WTC11 (cell line): ENCODE measurements around the gene PHRF1. TPM values are rescaled to one million over a fixed set of nuclear protein-coding genes. Genes with fewer than 3 reads are reported as not detected.

Source experiments
- ATAC-seq: fragments of 200-7000 bp; cut with Tn5 transposase; 2 replicates; pipeline ENCODE4 v1.10.0; 2021; ENCODE audit warnings: mild to moderate bottlenecking, moderate library complexity
- CTCF ChIA-PET: fragments of 300-600 bp; sonication (Branson Sonifier 250); formaldehyde crosslinking; loops from one replicate; lab custom pipeline; 2021; ENCODE audit warnings: antibody characterized with exemption; lab: Charles Lee
- POLR2A ChIA-PET: fragments of 350-600 bp; sonication (Branson Sonifier 250); formaldehyde crosslinking; loops from one replicate; lab custom pipeline; 2021; ENCODE audit warnings: antibody characterized with exemption; lab: Charles Lee
- DNase-seq: peaks from one replicate; pipeline ENCODE4 v3.0.0; 2021; ENCODE audit warnings: low spot score
- H3K27ac Mint-ChIP-seq: 2 replicates; pipeline ENCODE4 v1.8.0; 2021; ENCODE audit warnings: mixed read lengths
- H3K27me3 Mint-ChIP-seq: 2 replicates; pipeline ENCODE4 v1.8.0; 2021; ENCODE audit warnings: low read depth, mild to moderate bottlenecking, moderate library complexity, mixed read lengths
- H3K36me3 Mint-ChIP-seq: 2 replicates; pipeline ENCODE4 v1.8.0; 2021; ENCODE audit warnings: mixed read lengths
- H3K4me1 Mint-ChIP-seq: 2 replicates; pipeline ENCODE4 v1.8.0; 2022; ENCODE audit warnings: mixed read lengths
- H3K4me3 Mint-ChIP-seq: 2 replicates; pipeline ENCODE4 v1.8.0; 2021; ENCODE audit warnings: mild to moderate bottlenecking, moderate library complexity, mixed read lengths
- H3K9me3 Mint-ChIP-seq: 2 replicates; pipeline ENCODE4 v1.8.0; 2021; ENCODE audit warnings: mixed read lengths
- CREM ChIP-seq: sonication (generic); formaldehyde crosslinking; IDR thresholded peaks from 2 replicates; pipeline ENCODE4 v1.8.1; 2022; ENCODE audit warnings: mild to moderate bottlenecking, missing genetic modification reagents, moderate library complexity
- ETV6 ChIP-seq: sonication (generic); formaldehyde crosslinking; IDR thresholded peaks from 2 replicates; pipeline ENCODE4 v1.8.1; 2022; ENCODE audit warnings: mild to moderate bottlenecking, missing genetic modification reagents
- FOXK1 ChIP-seq: sonication (generic); formaldehyde crosslinking; IDR thresholded peaks from 2 replicates; pipeline ENCODE4 v1.8.0; 2022; ENCODE audit warnings: mild to moderate bottlenecking, moderate library complexity, missing genetic modification reagents
- GRHL2 ChIP-seq: fragments of 250-450 bp; sonication (Bioruptor Pico); IDR thresholded peaks from 2 replicates; pipeline ENCODE4 v1.8.0; 2022; ENCODE audit warnings: mild to moderate bottlenecking, moderate library complexity; ENCODE audit not compliant: insufficient replicate concordance, severe bottlenecking
- IRF2 ChIP-seq: sonication (generic); formaldehyde crosslinking; IDR thresholded peaks from 2 replicates; pipeline ENCODE4 v1.8.0; 2022; ENCODE audit warnings: low read depth, missing genetic modification reagents, borderline replicate concordance
- MXD4 ChIP-seq: fragments of 250-450 bp; sonication (Bioruptor Pico); IDR thresholded peaks from 2 replicates; pipeline ENCODE4 v1.8.0; 2021; ENCODE audit warnings: mild to moderate bottlenecking, moderate library complexity, borderline replicate concordance
- NFYB ChIP-seq: sonication (generic); formaldehyde crosslinking; conservative IDR thresholded peaks from 2 replicates; pipeline ENCODE4 v1.8.0; 2022; ENCODE audit warnings: low read depth, missing genetic modification reagents
- NR1H2 ChIP-seq: sonication (generic); formaldehyde crosslinking; IDR thresholded peaks from 2 replicates; pipeline ENCODE4 v1.9.0; 2021; ENCODE audit warnings: mild to moderate bottlenecking, moderate library complexity, missing genetic modification reagents
- SP1 ChIP-seq: sonication (generic); formaldehyde crosslinking; conservative IDR thresholded peaks from 2 replicates; pipeline ENCODE4 v1.8.1; 2022; ENCODE audit warnings: missing genetic modification reagents
- TEAD1 ChIP-seq: sonication (generic); formaldehyde crosslinking; IDR thresholded peaks from 2 replicates; pipeline ENCODE4 v1.8.0; 2022; ENCODE audit warnings: mild to moderate bottlenecking, missing genetic modification reagents
- TP53 ChIP-seq: sonication (generic); formaldehyde crosslinking; IDR thresholded peaks from 2 replicates; pipeline ENCODE4 v1.8.1; 2023; ENCODE audit warnings: mild to moderate bottlenecking, missing genetic modification reagents
- ZNF138 ChIP-seq: sonication (generic); formaldehyde crosslinking; conservative IDR thresholded peaks from 2 replicates; pipeline ENCODE4 v1.8.1; 2022; ENCODE audit warnings: mild to moderate bottlenecking, moderate library complexity, missing genetic modification reagents
- ZNF317 ChIP-seq: sonication (generic); formaldehyde crosslinking; IDR thresholded peaks from 2 replicates; pipeline ENCODE4 v1.8.1; 2023; ENCODE audit warnings: low read depth, mild to moderate bottlenecking, moderate library complexity, missing genetic modification reagents, borderline replicate concordance
- total RNA-seq: library from RNA; stranded (reverse); gene quantifications from 3 replicates; pipeline ENCODE4 v1.2.3, GENCODE V29; 2021
- TF ChIP-seq, protein P1 (sequence below): sonication (generic); formaldehyde crosslinking; IDR thresholded peaks from 2 replicates; pipeline ENCODE4 v1.8.1; 2022; ENCODE audit warnings: mild to moderate bottlenecking, moderate library complexity, missing genetic modification reagents
- TF ChIP-seq, protein P2 (sequence below): fragments of 250-450 bp; sonication (Bioruptor Pico); conservative IDR thresholded peaks from 2 replicates; pipeline ENCODE4 v1.9.0; 2021; ENCODE audit warnings: mild to moderate bottlenecking
- TF ChIP-seq, protein P3 (sequence below): fragments of 250-450 bp; sonication (Bioruptor Pico); IDR thresholded peaks from 2 replicates; pipeline ENCODE4 v1.9.0; 2021; ENCODE audit warnings: mild to moderate bottlenecking
- TF ChIP-seq, protein P4 (sequence below): sonication (generic); formaldehyde crosslinking; IDR thresholded peaks from 2 replicates; pipeline ENCODE4 v1.8.1; 2023; ENCODE audit warnings: mild to moderate bottlenecking, moderate library complexity, missing genetic modification reagents
- TF ChIP-seq, protein P5 (sequence below): sonication (generic); formaldehyde crosslinking; IDR thresholded peaks from 2 replicates; pipeline ENCODE4 v1.8.1; 2022; ENCODE audit warnings: low read depth, mild to moderate bottlenecking, moderate library complexity, missing genetic modification reagents, borderline replicate concordance
- TF ChIP-seq, protein P6 (sequence below): sonication (generic); formaldehyde crosslinking; IDR thresholded peaks from 2 replicates; pipeline ENCODE4 v1.8.0; 2022; ENCODE audit warnings: mild to moderate bottlenecking, missing genetic modification reagents
- TF ChIP-seq, protein P7 (sequence below): sonication (generic); formaldehyde crosslinking; IDR thresholded peaks from 2 replicates; pipeline ENCODE4 v1.8.1; 2023; ENCODE audit warnings: mild to moderate bottlenecking, missing genetic modification reagents
- TF ChIP-seq, protein P8 (sequence below): sonication (generic); formaldehyde crosslinking; IDR thresholded peaks from 2 replicates; pipeline ENCODE4 v1.8.0; 2023; ENCODE audit warnings: missing genetic modification reagents

The PHRF1 gene
- total RNA-seq, 1 experiment from 2014 or later, result 46.9 TPM

DNA sequence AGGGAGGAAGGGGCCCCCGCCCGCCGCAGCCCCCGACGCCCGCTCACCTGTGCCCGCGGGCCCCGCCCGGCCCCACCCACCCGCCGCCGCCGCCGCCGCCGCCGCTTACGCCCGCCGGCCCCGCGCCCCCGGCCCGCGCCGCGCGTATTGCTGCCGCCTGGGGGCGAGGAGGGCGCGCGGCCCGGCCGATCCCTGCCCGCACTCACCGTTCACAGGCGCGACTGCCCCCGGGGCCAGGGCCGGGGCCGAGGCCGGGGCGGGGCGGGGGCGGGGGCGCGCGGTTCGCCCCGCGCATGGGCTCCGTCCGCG lies 41.1 kb upstream of the PHRF1 start:
- POLR2A ChIA-PET, result interaction anchor here (1.6 kb wide), 1 partner anchor 19 kb away, joined by 5 read pairs; no protein-coding TSS in a partner anchor
- Mint-ChIP-seq H3K27ac (no peak overlapping the region), H3K4me1 (no peaks in the 10 kb centered on the region), H3K4me3 (no peak overlapping the region), H3K9me3 (no peaks in the 10 kb centered on the region), H3K36me3 (peaks cover 5% of the 10 kb centered on the region; the same call in 1 of the 2 replicates), H3K27me3 (peaks cover 22% of the 10 kb centered on the region)
- CTCF ChIA-PET, result interaction anchor here (1.2 to 3.1 kb wide), 5 partner anchors 16 to 284 kb away, joined by 3 to 22 read pairs (median 4); partner anchors contain the start of gene RNH1
- no peak for DNase-seq
- ATAC-seq, result peak; percentile 9
- no peak for TF ChIP-seq NR1H2 (CRISPR knock-in tag)
- no peak for TF ChIP-seq ETV6 (CRISPR knock-in tag)
- TF ChIP-seq, protein P1, sequence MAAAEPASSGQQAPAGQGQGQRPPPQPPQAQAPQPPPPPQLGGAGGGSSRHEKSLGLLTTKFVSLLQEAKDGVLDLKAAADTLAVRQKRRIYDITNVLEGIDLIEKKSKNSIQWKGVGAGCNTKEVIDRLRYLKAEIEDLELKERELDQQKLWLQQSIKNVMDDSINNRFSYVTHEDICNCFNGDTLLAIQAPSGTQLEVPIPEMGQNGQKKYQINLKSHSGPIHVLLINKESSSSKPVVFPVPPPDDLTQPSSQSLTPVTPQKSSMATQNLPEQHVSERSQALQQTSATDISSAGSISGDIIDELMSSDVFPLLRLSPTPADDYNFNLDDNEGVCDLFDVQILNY (CRISPR knock-in tag), result no peak
- no peak for TF ChIP-seq TP53 (CRISPR knock-in tag)
- TF ChIP-seq, protein P2, sequence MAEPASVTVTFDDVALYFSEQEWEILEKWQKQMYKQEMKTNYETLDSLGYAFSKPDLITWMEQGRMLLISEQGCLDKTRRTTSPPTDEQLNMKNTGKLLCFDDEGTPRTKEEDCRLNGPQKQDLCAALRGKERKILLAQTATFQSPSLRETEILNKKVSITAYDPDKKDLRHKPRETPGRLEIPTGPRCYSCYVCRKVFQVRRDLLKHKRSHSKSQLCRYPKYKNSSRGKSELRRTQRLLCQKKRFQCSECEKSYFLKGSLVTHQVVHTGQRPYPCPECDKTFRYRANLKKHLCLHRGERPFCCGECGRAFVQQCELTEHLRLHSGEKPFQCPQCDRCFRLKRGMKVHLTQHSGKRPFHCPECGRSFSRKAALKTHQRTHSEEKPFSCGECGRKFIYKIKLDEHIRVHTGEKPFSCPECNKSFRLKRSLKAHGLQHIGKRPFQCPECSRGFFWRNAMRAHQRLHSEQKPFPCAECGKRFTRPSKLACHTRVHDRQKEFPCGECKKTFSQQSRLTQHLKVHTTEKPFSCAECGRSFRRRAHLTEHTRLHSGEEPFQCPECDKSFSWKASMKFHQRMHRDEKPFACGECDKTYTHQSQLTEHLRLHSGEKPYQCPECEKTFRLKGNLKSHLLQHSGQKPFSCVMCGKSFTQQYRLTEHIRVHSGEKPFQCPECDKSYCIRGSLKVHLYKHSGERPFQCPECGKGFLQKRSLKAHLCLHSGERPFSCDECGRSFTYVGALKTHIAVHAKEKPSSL (CRISPR knock-in tag), result no peak
- TF ChIP-seq, protein P3, sequence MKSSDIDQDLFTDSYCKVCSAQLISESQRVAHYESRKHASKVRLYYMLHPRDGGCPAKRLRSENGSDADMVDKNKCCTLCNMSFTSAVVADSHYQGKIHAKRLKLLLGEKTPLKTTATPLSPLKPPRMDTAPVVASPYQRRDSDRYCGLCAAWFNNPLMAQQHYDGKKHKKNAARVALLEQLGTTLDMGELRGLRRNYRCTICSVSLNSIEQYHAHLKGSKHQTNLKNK (CRISPR knock-in tag), result no peak
- TF ChIP-seq GRHL2, result no peak
- TF ChIP-seq, protein P4, sequence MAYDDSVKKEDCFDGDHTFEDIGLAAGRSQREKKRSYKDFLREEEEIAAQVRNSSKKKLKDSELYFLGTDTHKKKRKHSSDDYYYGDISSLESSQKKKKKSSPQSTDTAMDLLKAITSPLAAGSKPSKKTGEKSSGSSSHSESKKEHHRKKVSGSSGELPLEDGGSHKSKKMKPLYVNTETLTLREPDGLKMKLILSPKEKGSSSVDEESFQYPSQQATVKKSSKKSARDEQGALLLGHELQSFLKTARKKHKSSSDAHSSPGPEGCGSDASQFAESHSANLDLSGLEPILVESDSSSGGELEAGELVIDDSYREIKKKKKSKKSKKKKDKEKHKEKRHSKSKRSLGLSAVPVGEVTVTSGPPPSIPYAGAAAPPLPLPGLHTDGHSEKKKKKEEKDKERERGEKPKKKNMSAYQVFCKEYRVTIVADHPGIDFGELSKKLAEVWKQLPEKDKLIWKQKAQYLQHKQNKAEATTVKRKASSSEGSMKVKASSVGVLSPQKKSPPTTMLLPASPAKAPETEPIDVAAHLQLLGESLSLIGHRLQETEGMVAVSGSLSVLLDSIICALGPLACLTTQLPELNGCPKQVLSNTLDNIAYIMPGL (CRISPR knock-in tag), result no peak
- no peak for TF ChIP-seq TEAD1 (CRISPR knock-in tag)
- no peak for TF ChIP-seq SP1
- no peak for TF ChIP-seq ZNF138 (CRISPR knock-in tag)
- TF ChIP-seq FOXK1 (CRISPR knock-in tag), result no peak
- TF ChIP-seq CREM (CRISPR knock-in tag), result no peak
- TF ChIP-seq, protein P5, sequence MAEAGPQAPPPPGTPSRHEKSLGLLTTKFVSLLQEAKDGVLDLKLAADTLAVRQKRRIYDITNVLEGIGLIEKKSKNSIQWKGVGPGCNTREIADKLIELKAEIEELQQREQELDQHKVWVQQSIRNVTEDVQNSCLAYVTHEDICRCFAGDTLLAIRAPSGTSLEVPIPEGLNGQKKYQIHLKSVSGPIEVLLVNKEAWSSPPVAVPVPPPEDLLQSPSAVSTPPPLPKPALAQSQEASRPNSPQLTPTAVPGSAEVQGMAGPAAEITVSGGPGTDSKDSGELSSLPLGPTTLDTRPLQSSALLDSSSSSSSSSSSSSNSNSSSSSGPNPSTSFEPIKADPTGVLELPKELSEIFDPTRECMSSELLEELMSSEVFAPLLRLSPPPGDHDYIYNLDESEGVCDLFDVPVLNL (CRISPR knock-in tag), result no peak

DNA sequence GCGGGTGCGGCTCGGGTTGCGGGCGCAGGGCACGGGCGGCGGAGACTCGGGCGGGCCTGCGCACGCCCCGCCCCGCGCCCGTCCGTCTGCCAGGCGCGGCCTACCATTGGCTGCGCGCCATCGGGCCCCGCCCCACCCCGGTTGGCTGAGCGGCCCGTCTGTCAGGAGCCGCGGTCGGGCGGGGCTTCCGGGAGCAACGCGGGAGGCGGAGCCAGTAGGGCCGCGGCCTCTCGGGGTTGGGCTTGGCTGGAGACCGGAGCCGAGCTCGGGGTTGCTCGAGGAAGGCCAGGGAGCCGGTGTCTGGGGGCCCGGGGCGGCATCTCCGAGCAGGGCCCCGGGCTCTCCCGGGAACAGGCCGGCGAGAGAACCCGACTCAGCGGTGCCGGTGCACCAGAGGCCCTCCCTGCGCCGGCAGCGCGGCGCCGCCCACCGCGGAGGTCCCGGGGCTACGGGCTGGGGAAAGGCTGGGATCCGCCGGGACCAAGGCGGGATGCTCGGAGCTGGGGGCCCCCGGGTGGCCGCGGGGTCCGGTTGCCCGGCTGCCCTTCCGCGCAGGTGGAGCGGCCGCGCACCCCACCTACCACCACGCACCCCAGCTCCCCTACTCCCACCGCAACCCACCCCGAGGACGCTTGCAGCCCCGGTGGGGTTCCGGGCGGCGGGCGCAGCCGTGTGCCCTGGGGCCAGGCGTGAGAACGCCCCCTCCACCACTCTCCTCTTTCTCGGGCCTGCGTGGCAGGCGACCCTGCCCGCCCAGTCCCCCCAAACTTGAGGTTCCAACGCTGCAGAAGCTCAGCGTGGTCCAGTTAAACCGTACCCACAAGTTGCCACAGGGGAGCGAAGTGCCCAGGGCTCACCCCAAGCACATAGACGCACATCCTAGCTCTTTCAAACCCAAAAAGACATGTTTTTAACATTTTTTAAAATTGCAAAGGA lies 40.5 kb upstream of the PHRF1 start, which contains the start of gene HRAS:
HRAS (minus strand) TSS at position 58 of the 936 bp plus-strand sequence.
- DNase-seq (peak; percentile 95), ATAC-seq (peak; percentile 92)
- H3K27ac Mint-ChIP-seq, result no peak within 1 kb of the TSS; the same call in 1 of the 2 replicates
- ChIA-PET POLR2A (interaction anchor here (0.6 to 1.6 kb wide), 2 partner anchors 19 to 119 kb away, joined by 4 to 5 read pairs; no protein-coding TSS in a partner anchor), CTCF (interaction anchor here (1.2 to 3.1 kb wide), 6 partner anchors 17 to 285 kb away, joined by 3 to 22 read pairs (median 4); partner anchors contain the start of gene RNH1)
- H3K4me3 Mint-ChIP-seq, result peak within 1 kb of the TSS; percentile 87
- H3K9me3 Mint-ChIP-seq, result no peaks in the 10 kb centered on the region
- H3K4me1 Mint-ChIP-seq, result no peaks in the 10 kb centered on the region
- H3K27me3 Mint-ChIP-seq, result peaks cover 22% of the 10 kb centered on the region
- peaks cover 5% of the 10 kb centered on the region; the same call in 1 of the 2 replicates for H3K36me3 Mint-ChIP-seq
- TF ChIP-seq ZNF317 (no peak), TEAD1 (CRISPR knock-in tag) (peak; percentile 57; the same call in 1 of the 2 replicates), MXD4 (CRISPR knock-in tag) (no peak), IRF2 (CRISPR knock-in tag) (no peak), NFYB (CRISPR knock-in tag) (peak; percentile 97)
- TF ChIP-seq, protein P6, sequence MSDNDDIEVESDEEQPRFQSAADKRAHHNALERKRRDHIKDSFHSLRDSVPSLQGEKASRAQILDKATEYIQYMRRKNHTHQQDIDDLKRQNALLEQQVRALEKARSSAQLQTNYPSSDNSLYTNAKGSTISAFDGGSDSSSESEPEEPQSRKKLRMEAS (CRISPR knock-in tag), result no peak; the same call in 1 of the 2 replicates
- TF ChIP-seq, protein P7, sequence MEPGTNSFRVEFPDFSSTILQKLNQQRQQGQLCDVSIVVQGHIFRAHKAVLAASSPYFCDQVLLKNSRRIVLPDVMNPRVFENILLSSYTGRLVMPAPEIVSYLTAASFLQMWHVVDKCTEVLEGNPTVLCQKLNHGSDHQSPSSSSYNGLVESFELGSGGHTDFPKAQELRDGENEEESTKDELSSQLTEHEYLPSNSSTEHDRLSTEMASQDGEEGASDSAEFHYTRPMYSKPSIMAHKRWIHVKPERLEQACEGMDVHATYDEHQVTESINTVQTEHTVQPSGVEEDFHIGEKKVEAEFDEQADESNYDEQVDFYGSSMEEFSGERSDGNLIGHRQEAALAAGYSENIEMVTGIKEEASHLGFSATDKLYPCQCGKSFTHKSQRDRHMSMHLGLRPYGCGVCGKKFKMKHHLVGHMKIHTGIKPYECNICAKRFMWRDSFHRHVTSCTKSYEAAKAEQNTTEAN, result no peak
- TF ChIP-seq, protein P8, sequence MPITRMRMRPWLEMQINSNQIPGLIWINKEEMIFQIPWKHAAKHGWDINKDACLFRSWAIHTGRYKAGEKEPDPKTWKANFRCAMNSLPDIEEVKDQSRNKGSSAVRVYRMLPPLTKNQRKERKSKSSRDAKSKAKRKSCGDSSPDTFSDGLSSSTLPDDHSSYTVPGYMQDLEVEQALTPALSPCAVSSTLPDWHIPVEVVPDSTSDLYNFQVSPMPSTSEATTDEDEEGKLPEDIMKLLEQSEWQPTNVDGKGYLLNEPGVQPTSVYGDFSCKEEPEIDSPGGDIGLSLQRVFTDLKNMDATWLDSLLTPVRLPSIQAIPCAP (CRISPR knock-in tag), result no peak
